GM12892 (cell line): ENCODE data around the gene VAV3.

Experiments
- POLR2A ChIP-seq: IDR thresholded peaks from 2 replicates; pipeline ENCODE4 v1.6.1; 2011; ENCODE audit warnings: low read depth, low read length, control low read depth
- POLR2AphosphoS5 ChIP-seq: IDR thresholded peaks from 2 replicates; pipeline ENCODE4 v1.6.1; 2011; ENCODE audit warnings: low read depth, low read length, control low read depth

GRCh38 chr1:107530543-107530942 lies 434.4 kb downstream of the VAV3 start:
- no peak for TF ChIP-seq POLR2A
- TF ChIP-seq POLR2AphosphoS5: no peak
